ENCODE results near the gene NMB. TPM values are rescaled to one million over a fixed set of nuclear protein-coding genes. Genes with fewer than 3 reads are reported as not detected.

Gene NMB
- 1 to 10 TPM; 2.9 to 8.0 TPM for total RNA-seq

- H3K9me3 ChIP-seq: no peaks in the 10 kb centered on the region
Observed at GRCh38 chr15:84658080-84658787, at the start of gene NMB. NMB (minus strand) TSS chr15:84658199; CDS start chr15:84658152, 47 bp downstream.

GRCh38 chr15:84703808-84704207 lies 45.8 kb upstream of the NMB start:
- H3K4me1 ChIP-seq (ENCODE audit: control insufficient read depth in 1 of 2, low read depth in 2 of 2): peaks cover 6 to 20% of the 10 kb centered on the region in 2 donors
- no peak overlapping the region for H3K4me3 ChIP-seq
- no peaks in the 10 kb centered on the region for H3K36me3 ChIP-seq
- ATAC-seq (ENCODE audit: insufficient number of reproducible peaks, low FRiP score, low read depth): no peak
- no peaks in the 10 kb centered on the region for H3K9me3 ChIP-seq
- no peaks in the 10 kb centered on the region for H3K27me3 ChIP-seq (replicated peaks; ENCODE audit: insufficient read depth)
- DNase-seq (ENCODE audit: low spot score): no peak
- no peak overlapping the region for H3K27ac ChIP-seq
- no peak for TF ChIP-seq CTCF (IDR thresholded peaks at IDR 0.05)

More at GRCh38 chr15:84658080-84658787, at the start of gene NMB:
- Histone ChIP-seq H3K4me3 (peak within 1 kb of the TSS; percentile 77), H3K27ac (peak within 1 kb of the TSS; percentile 83 to 84), H3K27me3 (replicated peaks; ENCODE audit: insufficient read depth) (no peaks in the 10 kb centered on the region), H3K36me3 (no peaks in the 10 kb centered on the region), H3K4me1 (ENCODE audit: control insufficient read depth in 1 of 2, low read depth in 2 of 2) (peaks cover 8 to 26% of the 10 kb centered on the region in 2 donors)
- DNase-seq (ENCODE audit: low spot score): no peak
- ATAC-seq (ENCODE audit: insufficient number of reproducible peaks, low FRiP score, low read depth): peak; percentile 64
- TF ChIP-seq CTCF (IDR thresholded peaks at IDR 0.05): peak; percentile 68

- peak; percentile 55 for ATAC-seq (ENCODE audit: insufficient number of reproducible peaks, low FRiP score, low read depth)
- H3K4me3 ChIP-seq: no peak overlapping the region
- peak; percentile 15 for DNase-seq (ENCODE audit: low spot score)
- no peaks in the 10 kb centered on the region for H3K27me3 ChIP-seq (replicated peaks; ENCODE audit: insufficient read depth)
- no peak overlapping the region for H3K27ac ChIP-seq
- no peak for TF ChIP-seq CTCF (IDR thresholded peaks at IDR 0.05)
- H3K36me3 ChIP-seq: no peaks in the 10 kb centered on the region
- H3K9me3 ChIP-seq: no peaks in the 10 kb centered on the region
- H3K4me1 ChIP-seq (ENCODE audit: control insufficient read depth in 1 of 2, low read depth in 2 of 2): peaks cover 9 to 26% of the 10 kb centered on the region in 2 donors
Observed at GRCh38 chr15:84702961-84703482, 45.0 kb upstream of the NMB start.

GRCh38 chr15:84699538-84700191 lies 41.7 kb upstream of the NMB start:
- no peaks in the 10 kb centered on the region for H3K9me3 ChIP-seq
- H3K27me3 ChIP-seq (replicated peaks; ENCODE audit: insufficient read depth): no peaks in the 10 kb centered on the region
- H3K4me1 ChIP-seq (ENCODE audit: control insufficient read depth in 1 of 2, low read depth in 2 of 2): peaks cover 14 to 29% of the 10 kb centered on the region in 2 donors
- DNase-seq (ENCODE audit: low spot score): no peak
- no peak for TF ChIP-seq CTCF (IDR thresholded peaks at IDR 0.05)
- H3K4me3 ChIP-seq: no peak overlapping the region
- H3K36me3 ChIP-seq: no peaks in the 10 kb centered on the region
- H3K27ac ChIP-seq: no peak overlapping the region
- ATAC-seq (ENCODE audit: insufficient number of reproducible peaks, low FRiP score, low read depth): no peak

GRCh38 chr15:84697236-84697990 lies 39.4 kb upstream of the NMB start:
- DNase-seq (ENCODE audit: low spot score): no peak
- H3K4me3 ChIP-seq: no peak overlapping the region
- no peak for ATAC-seq (ENCODE audit: insufficient number of reproducible peaks, low FRiP score, low read depth)

More at GRCh38 chr15:84697236-84697990, 39.4 kb upstream of the NMB start:
- TF ChIP-seq CTCF (IDR thresholded peaks at IDR 0.05): no peak
- H3K27me3 ChIP-seq (replicated peaks; ENCODE audit: insufficient read depth): no peaks in the 10 kb centered on the region
- H3K36me3 ChIP-seq: no peaks in the 10 kb centered on the region
- H3K27ac ChIP-seq: no peak overlapping the region
- peaks cover 9 to 18% of the 10 kb centered on the region in 2 donors for H3K4me1 ChIP-seq (ENCODE audit: control insufficient read depth in 1 of 2, low read depth in 2 of 2)
- no peaks in the 10 kb centered on the region for H3K9me3 ChIP-seq

Measured in thoracic aorta (tissue), 2 donors.